ENCODE measurements around the gene MROH7. TPM values are rescaled to one million over a fixed set of nuclear protein-coding genes. Genes with fewer than 3 reads are reported as not detected.

Gene MROH7
- total RNA-seq, 1 donor from 2014 or later, result 3.6 TPM

GRCh38 chr1:54697896-54698295 lies 56.3 kb downstream of the MROH7 start:
- Histone ChIP-seq H3K27ac (no peak overlapping the region), H3K4me1 (no peaks in the 10 kb centered on the region), H3K27me3 (no peaks in the 10 kb centered on the region), H3K36me3 (no peaks in the 10 kb centered on the region), H3K4me3 (no peak overlapping the region), H3K9me3 (no peaks in the 10 kb centered on the region)
- ATAC-seq, result no peak
- TF ChIP-seq CTCF (IDR thresholded peaks at IDR 0.05), result no peak
- intact Hi-C loops (cut with DNase I), result no loop called here
- no peak for DNase-seq

- no peaks in the 10 kb centered on the region for H3K4me1 ChIP-seq
- intact Hi-C loops (cut with DNase I), result no loop called here
- no peaks in the 10 kb centered on the region for H3K27me3 ChIP-seq
- ATAC-seq, result no peak
- H3K36me3 ChIP-seq, result no peaks in the 10 kb centered on the region
- DNase-seq, result no peak
- no peak overlapping the region for H3K27ac ChIP-seq
- H3K4me3 ChIP-seq, result no peak overlapping the region
- H3K9me3 ChIP-seq, result no peaks in the 10 kb centered on the region
- TF ChIP-seq CTCF (IDR thresholded peaks at IDR 0.05), result no peak
Observed at GRCh38 chr1:54698346-54698745, 56.8 kb downstream of the MROH7 start.

- DNase-seq, result no peak
- ATAC-seq, result no peak
- no peak for TF ChIP-seq CTCF (IDR thresholded peaks at IDR 0.05)
- H3K4me1 ChIP-seq, result no peaks in the 10 kb centered on the region
- H3K27ac ChIP-seq, result no peak overlapping the region
- no peaks in the 10 kb centered on the region for H3K27me3 ChIP-seq
- no peaks in the 10 kb centered on the region for H3K36me3 ChIP-seq
- no peak overlapping the region for H3K4me3 ChIP-seq
- H3K9me3 ChIP-seq, result no peaks in the 10 kb centered on the region
- intact Hi-C loops (cut with DNase I), result no loop called here
Observed at GRCh38 chr1:54699936-54700525, 58.4 kb downstream of the MROH7 start.

- H3K9me3 ChIP-seq, result no peaks in the 10 kb centered on the region
- ATAC-seq (no peak), DNase-seq (no peak)
- no peak overlapping the region for H3K27ac ChIP-seq
- H3K4me3 ChIP-seq, result no peak overlapping the region
- intact Hi-C loops (cut with DNase I), result no loop called here
- no peak for TF ChIP-seq CTCF (IDR thresholded peaks at IDR 0.05)
- H3K27me3 ChIP-seq, result no peaks in the 10 kb centered on the region
- no peaks in the 10 kb centered on the region for H3K36me3 ChIP-seq
- H3K4me1 ChIP-seq, result no peaks in the 10 kb centered on the region
Observed at GRCh38 chr1:54701066-54701465, 59.5 kb downstream of the MROH7 start.

- ATAC-seq (no peak), DNase-seq (no peak)
- H3K4me1 ChIP-seq, result no peaks in the 10 kb centered on the region
- no peak for TF ChIP-seq CTCF (IDR thresholded peaks at IDR 0.05)
- no peak overlapping the region for H3K4me3 ChIP-seq
- H3K27ac ChIP-seq, result no peak overlapping the region
- no peaks in the 10 kb centered on the region for H3K27me3 ChIP-seq
- no peaks in the 10 kb centered on the region for H3K9me3 ChIP-seq
- no peaks in the 10 kb centered on the region for H3K36me3 ChIP-seq
- intact Hi-C loops (cut with DNase I), result no loop called here
Observed at GRCh38 chr1:54701996-54702395, 60.4 kb downstream of the MROH7 start.

GRCh38 chr1:54703471-54703870 lies 61.9 kb downstream of the MROH7 start:
- Histone ChIP-seq H3K9me3 (no peaks in the 10 kb centered on the region), H3K27me3 (no peaks in the 10 kb centered on the region), H3K4me1 (no peaks in the 10 kb centered on the region), H3K36me3 (no peaks in the 10 kb centered on the region), H3K4me3 (no peak overlapping the region), H3K27ac (no peak overlapping the region)
- ATAC-seq (no peak), DNase-seq (no peak)
- intact Hi-C loops (cut with DNase I), result no loop called here
- TF ChIP-seq CTCF (IDR thresholded peaks at IDR 0.05), result no peak
